C4-2B (cell line): ENCODE measurements around the gene NADSYN1.

Experiments
- CTCF ChIP-seq: fragments of 450-650 bp; conservative IDR thresholded peaks from 2 replicates; pipeline ENCODE4 v1.5.1; 2017; ENCODE audit warnings: mild to moderate bottlenecking
- ZFX ChIP-seq: fragments of 450-650 bp; IDR thresholded peaks from 2 replicates; pipeline ENCODE4 v1.6.1; 2017

- TF ChIP-seq CTCF (no peak), ZFX (no peak)
These were observed 32.0 kb downstream of the NADSYN1 start for GRCh38 chr11:71485063-71485399.
